Amniotic epithelial cell (primary cell): ENCODE data around the gene C4orf50.

Experiments
- DNase-seq: peaks from one replicate; pipeline ENCODE4 v3.0.0-alpha.2; 2010; ENCODE audit warnings: low read depth

Gene C4orf50

GRCh38 chr4:5943561-5943960 is 74.7 kb downstream of the C4orf50 start:
- DNase-seq: no peak

GRCh38 chr4:5942947-5943346 is 75.3 kb downstream of the C4orf50 start:
- no peak for DNase-seq

GRCh38 chr4:5941601-5942000 is 76.6 kb downstream of the C4orf50 start:
- no peak for DNase-seq

- no peak for DNase-seq
Observed at GRCh38 chr4:5940470-5941203, 77.6 kb downstream of the C4orf50 start.

GRCh38 chr4:5933996-5934831 is 84.0 kb downstream of the C4orf50 start:
- DNase-seq: no peak

GRCh38 chr4:5933116-5933515 is 85.1 kb downstream of the C4orf50 start:
- no peak for DNase-seq

- DNase-seq: no peak
Observed at GRCh38 chr4:5932035-5932568, 86.1 kb downstream of the C4orf50 start.

- no peak for DNase-seq
Observed at GRCh38 chr4:5931526-5931925, 86.7 kb downstream of the C4orf50 start.

- DNase-seq: no peak
Observed at GRCh38 chr4:5930876-5931275, 87.4 kb downstream of the C4orf50 start.

GRCh38 chr4:5930456-5930855 is 87.8 kb downstream of the C4orf50 start:
- no peak for DNase-seq

GRCh38 chr4:5928844-5929420 is 89.3 kb downstream of the C4orf50 start:
- no peak for DNase-seq

- DNase-seq: no peak
Observed at GRCh38 chr4:5928274-5928673, 90.0 kb downstream of the C4orf50 start.

GRCh38 chr4:5927747-5928146 is 90.5 kb downstream of the C4orf50 start:
- no peak for DNase-seq

GRCh38 chr4:5927116-5927515 is 91.1 kb downstream of the C4orf50 start:
- no peak for DNase-seq

- no peak for DNase-seq
Observed at GRCh38 chr4:5926598-5926997, 91.6 kb downstream of the C4orf50 start.

- no peak for DNase-seq
Observed at GRCh38 chr4:5925419-5926200, 92.6 kb downstream of the C4orf50 start.

- no peak for DNase-seq
Observed at GRCh38 chr4:5924461-5925125, 93.6 kb downstream of the C4orf50 start.

GRCh38 chr4:5923376-5923775 is 94.9 kb downstream of the C4orf50 start:
- no peak for DNase-seq

GRCh38 chr4:5922556-5922955 is 95.7 kb downstream of the C4orf50 start:
- no peak for DNase-seq

- no peak for DNase-seq
Observed at GRCh38 chr4:5921981-5922380, 96.2 kb downstream of the C4orf50 start.
